ENCODE data around the gene GJB2.

The GJB2 gene

GRCh38 chr13:20141238-20142022 is 51.3 kb downstream of the GJB2 start:
- no peak for DNase-seq

- DNase-seq: no peak
Observed at GRCh38 chr13:20140487-20140886, 52.3 kb downstream of the GJB2 start.

GRCh38 chr13:20137875-20138274 is 54.9 kb downstream of the GJB2 start:
- DNase-seq: no peak

Data from RPMI8226 (cell line).